B cell (primary cell): ENCODE data around the gene MARCHF10. TPM values are rescaled to one million over a fixed set of nuclear protein-coding genes. Genes with fewer than 3 reads are reported as not detected.

Experiments
- ATAC-seq: fragments of 200-7000 bp; cut with Tn5 transposase; one replicate; pipeline ENCODE4 v1.10.0; 2021; ENCODE audit warnings: low read depth, mild to moderate bottlenecking, moderate number of reproducible peaks, moderate library complexity
- CTCF ChIA-PET: fragments of 350-600 bp; sonication (Branson Sonifier 250); formaldehyde crosslinking; loops from one replicate; lab custom pipeline; 2021; ENCODE audit warnings: antibody characterized with exemption, inconsistent platforms; lab: Charles Lee
- POLR2A ChIA-PET: fragments of 350-600 bp; sonication (Branson Sonifier 250); formaldehyde crosslinking; loops from one replicate; lab custom pipeline; 2021; ENCODE audit warnings: antibody characterized with exemption; lab: Charles Lee
- DNase-seq: peaks from one replicate; pipeline ENCODE4 v3.0.0; 2013
- H2AFZ ChIP-seq: 2 replicates; pipeline ENCODE4 v1.6.1; 2012; ENCODE audit warnings: mild to moderate bottlenecking, low read depth, low read length; ENCODE audit not compliant: insufficient read depth, poor library complexity, severe bottlenecking
- H3K27ac ChIP-seq, 2 donors: 1 replicate in 1 of 2; 2 replicates in 1 of 2; pipeline ENCODE4 v1.5.1; 2012 to 2013; ENCODE audit warnings: low read length in 2 of 2, mild to moderate bottlenecking in 2 of 2, moderate library complexity in 1 of 2
- H3K27me3 ChIP-seq, 4 experiments: fragments of 200-600 bp in 1 of 4; sonication (generic) in 1 of 4; replicated peaks in 1 of 4; 1 replicate in 2 of 4; 2 replicates in 2 of 4; pipeline versions ENCODE4 v1.6.1 to v1.7.0; 2013 to 2016; ENCODE audit warnings: low read length in 3 of 4, mild to moderate bottlenecking in 2 of 4, mixed read lengths in 1 of 4, moderate library complexity in 1 of 4; ENCODE audit not compliant: insufficient read depth in 4 of 4, control insufficient read depth in 3 of 4; ENCODE audit errors: control extremely low read depth in 1 of 4
- H3K36me3 ChIP-seq, 2 experiments: replicated peaks in 1 of 2; 1 replicate in 1 of 2; 2 replicates in 1 of 2; pipeline versions ENCODE4 v1.6.1 to v1.7.1; 2013; ENCODE audit warnings: low read length in 1 of 2; ENCODE audit not compliant: insufficient read depth in 2 of 2, control insufficient read depth in 1 of 2; ENCODE audit errors: control extremely low read depth in 1 of 2, extremely low read depth in 1 of 2
- H3K4me1 ChIP-seq, 2 donors: fragments of 200-600 bp in 1 of 2; sonication (generic) in 1 of 2; 1 replicate in 1 of 2; 2 replicates in 1 of 2; pipeline versions ENCODE4 v1.5.1 to v1.6.1; 2013 to 2017; ENCODE audit warnings: low read length in 2 of 2; ENCODE audit not compliant: control insufficient read depth in 2 of 2, insufficient read depth in 2 of 2
- H3K4me2 ChIP-seq: replicated peaks from 2 replicates; pipeline ENCODE3; 2012; ENCODE audit warnings: mild to moderate bottlenecking, low read depth, low read length; ENCODE audit not compliant: poor library complexity, severe bottlenecking
- H3K4me3 ChIP-seq, 5 experiments: fragments of 200-600 bp in 1 of 5; sonication (generic) in 1 of 5; 1 replicate in 3 of 5; 2 replicates in 2 of 5; pipeline versions ENCODE4 v1.5.1 to v1.7.0; 2011 to 2016; ENCODE audit warnings: low read length in 4 of 5, mild to moderate bottlenecking in 4 of 5, low read depth in 2 of 5, control low read depth in 1 of 5, moderate library complexity in 1 of 5; ENCODE audit not compliant: insufficient read depth in 1 of 5; ENCODE audit errors: control extremely low read depth in 1 of 5, extremely low read depth in 1 of 5
- H3K79me2 ChIP-seq: fragments of 200-600 bp; sonication (generic); one replicate; pipeline ENCODE4 v1.6.0; 2016; ENCODE audit warnings: low read length; ENCODE audit not compliant: control insufficient read depth, insufficient read depth
- H3K9ac ChIP-seq: fragments of 200-600 bp; sonication (generic); 2 replicates; pipeline ENCODE4 v1.6.1; 2017; ENCODE audit warnings: mild to moderate bottlenecking, low read length, moderate library complexity
- H3K9me3 ChIP-seq, 3 donors: one replicate each; pipeline versions ENCODE4 v1.6.1 to v1.7.1; 2013; ENCODE audit warnings: low read length in 2 of 3; ENCODE audit not compliant: control insufficient read depth in 2 of 3, insufficient read depth in 1 of 3; ENCODE audit errors: control extremely low read depth in 1 of 3
- H4K20me1 ChIP-seq: 2 replicates; pipeline ENCODE4 v1.6.0; 2012; ENCODE audit warnings: mild to moderate bottlenecking, low read length; ENCODE audit not compliant: insufficient read depth, control insufficient read depth, poor library complexity, severe bottlenecking
- H3K27ac Mint-ChIP-seq: one replicate; pipeline ENCODE4 v1.8.0; 2021; ENCODE audit warnings: mixed read lengths
- H3K27me3 Mint-ChIP-seq: one replicate; pipeline ENCODE4 v1.8.0; 2021; ENCODE audit warnings: mixed read lengths
- H3K4me1 Mint-ChIP-seq: one replicate; pipeline ENCODE4 v1.8.0; 2021; ENCODE audit warnings: mixed read lengths
- H3K4me3 Mint-ChIP-seq: one replicate; pipeline ENCODE4 v1.8.0; 2021; ENCODE audit warnings: mixed read lengths
- H3K9me3 Mint-ChIP-seq: one replicate; pipeline ENCODE4 v1.8.0; 2022; ENCODE audit warnings: mixed read lengths; ENCODE audit not compliant: insufficient read depth
- EZH2 ChIP-seq: IDR thresholded peaks from 2 replicates; pipeline ENCODE4 v1.6.1; 2012; ENCODE audit warnings: borderline replicate concordance, low read depth, mild to moderate bottlenecking, moderate library complexity, low read length; ENCODE audit not compliant: insufficient read depth, poor library complexity, severe bottlenecking
- WGBS: methylation state at CpG from one replicate; pipeline ENCODE4 v1.1.5; 2013; ENCODE audit warnings: missing lambda C conversion rate; ENCODE audit not compliant: insufficient coverage; 5-methylcytosine and 5-hydroxymethylcytosine counted together
- intact Hi-C: fragments of 100-400 bp; cut with micrococcal nuclease; formaldehyde crosslinking; loops from one replicate; pipeline ENCODE4 v1.10.0; 2022
- polyA plus RNA-seq: library from polyadenylated mRNA; depleted of rRNA; stranded (reverse); fragments of >200 nt; gene quantifications from 2 replicates; pipeline ENCODE4 v1.2.3, GENCODE V29; 2012
- total RNA-seq, 2 donors: library from RNA; stranded (reverse); fragments of 120-200 nt in 1 of 2; gene quantifications; 1 replicate in 1 of 2; 2 replicates in 1 of 2; pipeline versions ENCODE4 v1.2.3 to v1.2.4, GENCODE V29; 2013 to 2022
- TF ChIP-seq, protein P1 (sequence below): fragments of 200-600 bp; IDR thresholded peaks from one replicate; pipeline ENCODE4 v1.8.0; 2022; ENCODE audit warnings: antibody characterized with exemption, mild to moderate bottlenecking

MARCHF10 gene
- total and polyA plus RNA-seq, 2 donors (not counting 1 experiment from before 2014, with no cell fraction given), result 0.24 TPM; not detected in 1

GRCh38 chr17:62703261-62703775 lies 104.8 kb downstream of the MARCHF10 start:
- TF ChIP-seq EZH2, result no peak
- TF ChIP-seq, protein P1, sequence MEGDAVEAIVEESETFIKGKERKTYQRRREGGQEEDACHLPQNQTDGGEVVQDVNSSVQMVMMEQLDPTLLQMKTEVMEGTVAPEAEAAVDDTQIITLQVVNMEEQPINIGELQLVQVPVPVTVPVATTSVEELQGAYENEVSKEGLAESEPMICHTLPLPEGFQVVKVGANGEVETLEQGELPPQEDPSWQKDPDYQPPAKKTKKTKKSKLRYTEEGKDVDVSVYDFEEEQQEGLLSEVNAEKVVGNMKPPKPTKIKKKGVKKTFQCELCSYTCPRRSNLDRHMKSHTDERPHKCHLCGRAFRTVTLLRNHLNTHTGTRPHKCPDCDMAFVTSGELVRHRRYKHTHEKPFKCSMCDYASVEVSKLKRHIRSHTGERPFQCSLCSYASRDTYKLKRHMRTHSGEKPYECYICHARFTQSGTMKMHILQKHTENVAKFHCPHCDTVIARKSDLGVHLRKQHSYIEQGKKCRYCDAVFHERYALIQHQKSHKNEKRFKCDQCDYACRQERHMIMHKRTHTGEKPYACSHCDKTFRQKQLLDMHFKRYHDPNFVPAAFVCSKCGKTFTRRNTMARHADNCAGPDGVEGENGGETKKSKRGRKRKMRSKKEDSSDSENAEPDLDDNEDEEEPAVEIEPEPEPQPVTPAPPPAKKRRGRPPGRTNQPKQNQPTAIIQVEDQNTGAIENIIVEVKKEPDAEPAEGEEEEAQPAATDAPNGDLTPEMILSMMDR, result no peak
- Histone ChIP-seq H3K9ac (peak overlapping the region; percentile 65), H3K27me3 (peaks cover 0 to 4% (median 2%) of the 10 kb centered on the region in 4 experiments), H3K36me3 (no peaks in the 10 kb centered on the region), H4K20me1 (no peaks in the 10 kb centered on the region), H3K9me3 (no peaks in the 10 kb centered on the region), H3K79me2 (no peaks in the 10 kb centered on the region), H3K4me1 (peaks cover 6 to 11% of the 10 kb centered on the region in 2 donors), H3K27ac (no peak overlapping the region), H3K4me2 (peak overlapping the region; percentile 90), H2AFZ (peak overlapping the region; percentile 67), H3K4me3 (peak overlapping the region in 2 of 5 experiments; percentile 52 to 58)
- Mint-ChIP-seq H3K4me3 (peak overlapping the region; percentile 63), H3K27me3 (peaks cover 25% of the 10 kb centered on the region), H3K9me3 (no peaks in the 10 kb centered on the region), H3K27ac (no peak overlapping the region), H3K4me1 (peaks cover 12% of the 10 kb centered on the region)
- ChIA-PET POLR2A (no interaction called here), CTCF (interaction anchor here (0.7 to 3.1 kb wide), 3 partner anchors 17 to 707 kb away, joined by 4 to 18 read pairs (median 4); no protein-coding TSS in a partner anchor)
- intact Hi-C loops, result loop anchor here (1.0 kb wide), 1 partner anchor 703 kb away; no protein-coding TSS in a partner anchor
- DNase-seq (no peak), ATAC-seq (no peak)
- 49% methylated on average over 15 of the region's 16 CpGs for WGBS

DNA sequence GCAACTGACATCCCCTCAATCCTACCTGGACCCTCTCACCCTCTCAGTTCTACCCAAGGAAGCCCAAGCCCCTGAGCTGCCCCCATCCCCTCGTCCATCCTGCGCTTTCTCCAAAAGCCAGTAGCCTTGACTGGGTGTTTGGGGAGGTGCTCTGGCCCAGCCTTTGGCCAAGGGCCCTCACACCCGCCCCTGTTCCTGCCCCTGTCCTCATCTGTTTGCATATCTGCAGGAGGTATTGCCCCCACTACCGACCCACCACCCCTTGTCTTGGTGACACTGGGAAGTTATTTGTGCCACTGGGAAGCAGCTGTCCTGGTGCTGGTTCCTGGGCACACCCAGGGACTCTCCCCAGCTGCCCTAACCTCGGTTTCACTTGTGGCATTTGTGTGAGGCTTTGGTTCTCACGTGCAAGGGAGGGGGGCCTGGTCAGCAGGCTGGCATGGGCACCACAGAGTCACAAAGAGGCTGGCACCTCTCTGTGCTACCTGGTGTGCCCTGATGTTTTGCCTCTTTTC lies 105.3 kb downstream of the MARCHF10 start:
- Histone ChIP-seq H3K4me3 (no peak overlapping the region), H3K27ac (no peak overlapping the region), H3K27me3 (peaks cover 0 to 4% (median 2%) of the 10 kb centered on the region in 4 experiments), H3K79me2 (no peaks in the 10 kb centered on the region), H3K4me2 (no peak overlapping the region), H4K20me1 (no peaks in the 10 kb centered on the region), H2AFZ (no peak overlapping the region), H3K36me3 (no peaks in the 10 kb centered on the region), H3K4me1 (peaks cover 6 to 11% of the 10 kb centered on the region in 2 donors), H3K9ac (no peak overlapping the region), H3K9me3 (no peaks in the 10 kb centered on the region)
- Mint-ChIP-seq H3K27me3 (peaks cover 25% of the 10 kb centered on the region), H3K4me3 (peak overlapping the region; percentile 63), H3K27ac (no peak overlapping the region), H3K4me1 (peaks cover 12% of the 10 kb centered on the region), H3K9me3 (no peaks in the 10 kb centered on the region)
- intact Hi-C loops, result loop anchor here (1.0 kb wide), 1 partner anchor 703 kb away; no protein-coding TSS in a partner anchor
- CTCF ChIA-PET, result interaction anchor here (0.7 to 3.1 kb wide), 3 partner anchors 18 to 707 kb away, joined by 4 to 18 read pairs (median 4); no protein-coding TSS in a partner anchor
- WGBS, result 53% methylated on average over 2 of the region's 6 CpGs
- POLR2A ChIA-PET, result no interaction called here
- no peak for ATAC-seq
- DNase-seq, result no peak
- no peak for TF ChIP-seq EZH2
- TF ChIP-seq, protein P1, result no peak
